Sigmoid colon (tissue), 7 donors: Measurements from ENCODE around the gene C1QTNF6. TPM values are rescaled to one million over a fixed set of nuclear protein-coding genes. Genes with fewer than 3 reads are reported as not detected.

Source experiments
- DNase-seq: peaks from one replicate; pipeline ENCODE4 v3.0.0-alpha.2; 2019
- H3K27ac ChIP-seq, 4 donors: fragments of 200-600 bp; sonication (generic); one replicate each; pipeline ENCODE4 v1.5.1; 2016 to 2019; ENCODE audit warnings: mild to moderate bottlenecking in 1 of 4
- H3K27me3 ChIP-seq, 3 donors: fragments of 200-600 bp; sonication (generic); one replicate each; pipeline ENCODE4 v1.5.1; 2019; ENCODE audit warnings: mild to moderate bottlenecking in 1 of 3
- H3K36me3 ChIP-seq, 4 donors: fragments of 200-600 bp; sonication (generic); one replicate each; pipeline ENCODE4 v1.5.1; 2016 to 2019
- H3K4me1 ChIP-seq, 4 donors: fragments of 200-600 bp; sonication (generic); one replicate each; pipeline ENCODE4 v1.5.1; 2017 to 2019
- H3K4me3 ChIP-seq, 4 donors: fragments of 200-600 bp; sonication (generic); one replicate each; pipeline ENCODE4 v1.5.1; 2017 to 2019; ENCODE audit warnings: mild to moderate bottlenecking in 2 of 4, moderate library complexity in 1 of 4
- H3K9me3 ChIP-seq, 4 donors: fragments of 200-600 bp in 3 of 4; sonication (generic) in 3 of 4; one replicate each; pipeline versions ENCODE4 v1.5.1 to v1.6.1; 2013 to 2019
- EP300 ChIP-seq, 4 donors: sonication (generic); formaldehyde crosslinking; IDR thresholded peaks; one replicate each; pipeline ENCODE4 v1.6.1; 2017; ENCODE audit warnings: antibody characterized with exemption in 4 of 4
- POLR2A ChIP-seq, 2 donors: fragments of 450-650 bp; IDR thresholded peaks; one replicate each; pipeline ENCODE4 v1.6.1; 2016; ENCODE audit warnings: antibody characterized with exemption in 2 of 2, mild to moderate bottlenecking in 2 of 2, moderate library complexity in 2 of 2
- POLR2AphosphoS5 ChIP-seq, 4 donors: sonication (generic); formaldehyde crosslinking; IDR thresholded peaks; one replicate each; pipeline ENCODE4 v1.6.1; 2017; ENCODE audit warnings: antibody characterized with exemption in 4 of 4
- WGBS, 2 donors: extraction: QIAGEN DNeasy Blood & Tissue Kit; methylation state at CpG; one replicate each; pipeline ENCODE4 v1.1.7; 2013; 5-methylcytosine and 5-hydroxymethylcytosine counted together
- intact Hi-C: fragments of 100-400 bp; cut with DNase I; formaldehyde crosslinking; loops from one replicate; pipeline ENCODE4 v1.15.1; 2023
- polyA plus RNA-seq, 3 donors: library from polyadenylated mRNA; stranded (reverse); fragments of 200-250 nt; gene quantifications; one replicate each; pipeline ENCODE4 v1.2.3, GENCODE V29; 2013
- total RNA-seq, 4 donors: library from RNA; depleted of rRNA; stranded (reverse); fragments of >200 nt; gene quantifications; one replicate each; pipeline ENCODE4 v1.1.0, GENCODE V29; 2016
- TF ChIP-seq, protein P1 (sequence below), 4 experiments: fragments of 450-650 bp in 3 of 4; fragments of 200-600 bp in 1 of 4; IDR thresholded peaks; one replicate each; pipeline ENCODE4 v1.5.1; 2016 to 2019; ENCODE audit warnings: antibody characterized with exemption in 4 of 4, mild to moderate bottlenecking in 3 of 4, moderate library complexity in 2 of 4
- donor health status: healthy with polysubstance abuse.
- donor health status: Bipolar disorder and iron deficiency.
- donor health status: healthy.

C1QTNF6 gene
- total and polyA plus RNA-seq, 7 donors: 1.1 to 12.1 (median 1.8) TPM

DNA sequence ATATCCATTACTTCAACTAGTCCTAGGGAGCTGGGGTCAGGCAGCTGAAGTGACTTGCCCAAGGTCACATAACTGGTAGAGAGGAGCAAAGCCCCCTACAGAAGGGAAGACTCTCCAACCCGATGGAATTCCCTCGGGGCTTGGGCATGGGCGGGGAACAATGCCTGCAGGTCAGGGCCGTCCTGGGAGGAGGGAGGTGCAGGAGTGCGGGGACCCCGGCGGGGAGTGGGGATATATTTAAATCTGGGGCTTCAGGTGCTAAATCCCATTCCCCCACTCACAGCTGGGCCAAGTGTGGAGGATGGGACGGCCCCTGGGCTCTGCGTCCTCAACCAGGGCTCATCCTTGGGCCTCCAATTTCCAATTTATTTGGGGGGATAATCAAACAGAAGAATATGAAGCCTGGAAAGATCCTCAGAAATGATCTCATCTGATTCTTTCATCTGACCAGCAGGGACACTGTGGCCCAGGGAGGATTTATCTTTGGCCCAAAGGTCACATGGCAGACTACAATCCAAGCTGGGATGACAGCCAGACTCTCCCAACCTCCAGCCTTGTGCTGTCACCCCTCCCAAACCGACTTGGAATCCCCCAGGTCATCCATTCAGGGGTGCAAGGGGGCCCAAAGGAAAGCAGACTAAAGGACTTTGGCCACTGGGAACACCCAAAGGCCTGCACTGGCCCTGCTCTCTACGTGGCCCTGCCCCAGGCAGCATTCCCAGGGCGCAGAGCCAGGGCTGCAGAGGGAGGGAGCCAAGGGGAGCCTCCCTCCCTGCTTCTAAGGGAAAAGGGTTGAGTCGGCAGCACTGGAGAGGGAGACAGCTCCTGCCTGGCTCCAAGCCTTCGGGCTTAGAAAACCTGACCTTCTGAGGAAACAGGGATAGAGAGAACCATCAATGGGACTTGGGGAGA, 8.7 kb upstream of the C1QTNF6 start:
- H3K27me3 ChIP-seq: no peaks in the 10 kb centered on the region
- TF ChIP-seq POLR2AphosphoS5 (IDR thresholded peaks at IDR 0.05): peak; percentile 24 to 64 (median 52)
- TF ChIP-seq, protein P1, sequence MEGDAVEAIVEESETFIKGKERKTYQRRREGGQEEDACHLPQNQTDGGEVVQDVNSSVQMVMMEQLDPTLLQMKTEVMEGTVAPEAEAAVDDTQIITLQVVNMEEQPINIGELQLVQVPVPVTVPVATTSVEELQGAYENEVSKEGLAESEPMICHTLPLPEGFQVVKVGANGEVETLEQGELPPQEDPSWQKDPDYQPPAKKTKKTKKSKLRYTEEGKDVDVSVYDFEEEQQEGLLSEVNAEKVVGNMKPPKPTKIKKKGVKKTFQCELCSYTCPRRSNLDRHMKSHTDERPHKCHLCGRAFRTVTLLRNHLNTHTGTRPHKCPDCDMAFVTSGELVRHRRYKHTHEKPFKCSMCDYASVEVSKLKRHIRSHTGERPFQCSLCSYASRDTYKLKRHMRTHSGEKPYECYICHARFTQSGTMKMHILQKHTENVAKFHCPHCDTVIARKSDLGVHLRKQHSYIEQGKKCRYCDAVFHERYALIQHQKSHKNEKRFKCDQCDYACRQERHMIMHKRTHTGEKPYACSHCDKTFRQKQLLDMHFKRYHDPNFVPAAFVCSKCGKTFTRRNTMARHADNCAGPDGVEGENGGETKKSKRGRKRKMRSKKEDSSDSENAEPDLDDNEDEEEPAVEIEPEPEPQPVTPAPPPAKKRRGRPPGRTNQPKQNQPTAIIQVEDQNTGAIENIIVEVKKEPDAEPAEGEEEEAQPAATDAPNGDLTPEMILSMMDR (IDR thresholded peaks at IDR 0.05): peak in 2 of 4 experiments; percentile 23 to 25
- TF ChIP-seq EP300 (IDR thresholded peaks at IDR 0.05): no peak
- no peaks in the 10 kb centered on the region for H3K36me3 ChIP-seq
- peak; percentile 95 for DNase-seq
- H3K27ac ChIP-seq: peak overlapping the region; percentile 91 to 97 (median 94)
- H3K9me3 ChIP-seq: no peaks in the 10 kb centered on the region
- WGBS, 2 donors: 25 to 65% methylated on average over 14 of the region's 14 CpGs
- H3K4me1 ChIP-seq: peaks cover 0 to 45% (median 35%) of the 10 kb centered on the region in 4 donors
- H3K4me3 ChIP-seq: no peak overlapping the region
- intact Hi-C loops: loop anchor here (5.0 kb wide), 3 partner anchors 119 to 546 kb away; no protein-coding TSS in a partner anchor

DNA sequence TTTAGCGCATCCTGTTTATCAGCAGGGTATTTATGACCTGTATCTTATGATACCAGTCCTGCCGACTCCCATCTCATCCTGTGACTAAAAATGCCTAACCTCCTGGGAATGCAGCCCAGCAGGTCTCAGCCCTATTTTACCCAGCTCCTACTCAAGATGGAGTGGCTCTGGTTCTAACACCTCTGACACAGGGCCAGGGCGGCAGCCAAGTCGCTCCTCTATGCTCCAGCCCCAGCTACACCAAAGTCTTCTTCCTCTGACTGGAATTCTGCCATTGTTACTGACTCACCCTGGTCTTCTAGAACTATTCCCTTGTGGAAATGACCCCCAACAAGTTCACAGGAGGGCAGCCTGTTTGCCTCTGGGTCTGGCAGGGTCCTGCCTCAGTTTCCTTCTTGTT, 7.9 kb upstream of the C1QTNF6 start:
- peaks cover 0 to 45% (median 35%) of the 10 kb centered on the region in 4 donors for H3K4me1 ChIP-seq
- H3K4me3 ChIP-seq: no peak overlapping the region
- 76 to 85% methylated on average over 4 of the region's 4 CpGs for WGBS, 2 donors
- H3K36me3 ChIP-seq: no peaks in the 10 kb centered on the region
- H3K27ac ChIP-seq: peak overlapping the region; percentile 91 to 97 (median 94)
- TF ChIP-seq, protein P1 (IDR thresholded peaks at IDR 0.05): no peak
- no peak for TF ChIP-seq EP300 (IDR thresholded peaks at IDR 0.05)
- no peak for TF ChIP-seq POLR2A (IDR thresholded peaks at IDR 0.05)
- no peak for TF ChIP-seq POLR2AphosphoS5 (IDR thresholded peaks at IDR 0.05)
- no peak for DNase-seq
- intact Hi-C loops: loop anchor here (5.0 kb wide), 3 partner anchors 119 to 546 kb away; no protein-coding TSS in a partner anchor
- H3K9me3 ChIP-seq: no peaks in the 10 kb centered on the region
- no peaks in the 10 kb centered on the region for H3K27me3 ChIP-seq

DNA sequence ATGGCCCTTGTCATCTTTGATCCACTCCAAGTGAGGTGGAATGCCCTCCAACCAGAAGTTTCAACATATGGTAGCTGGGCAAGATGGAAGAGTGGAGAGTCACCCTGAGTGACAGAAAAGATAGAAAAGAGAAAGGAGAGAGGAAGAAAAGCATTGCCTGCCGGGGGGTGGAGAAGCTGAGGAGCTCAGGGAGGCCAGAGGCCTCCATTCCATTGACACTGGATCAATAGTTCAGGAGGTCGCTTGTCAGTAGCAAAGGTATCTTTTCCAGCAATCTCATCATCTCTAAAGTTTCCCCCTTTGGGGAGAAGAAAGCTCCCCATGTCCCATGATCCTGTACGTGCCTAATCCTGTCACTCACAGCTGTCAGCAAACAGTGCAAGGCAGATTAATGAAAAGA, 6.7 kb upstream of the C1QTNF6 start:
- intact Hi-C loops: loop anchor here (5.0 kb wide), 3 partner anchors 117 to 548 kb away; no protein-coding TSS in a partner anchor
- peaks cover 0 to 43% (median 36%) of the 10 kb centered on the region in 4 donors for H3K4me1 ChIP-seq
- no peak overlapping the region for H3K4me3 ChIP-seq
- TF ChIP-seq, protein P1 (IDR thresholded peaks at IDR 0.05): no peak
- no peak for TF ChIP-seq EP300 (IDR thresholded peaks at IDR 0.05)
- no peak for TF ChIP-seq POLR2AphosphoS5 (IDR thresholded peaks at IDR 0.05)
- no peak for TF ChIP-seq POLR2A (IDR thresholded peaks at IDR 0.05)
- 90% methylated on average over 3 of the region's 3 CpGs for WGBS, 2 donors
- H3K27ac ChIP-seq: peak overlapping the region in 1 of 4 donors; percentile 14
- no peaks in the 10 kb centered on the region for H3K9me3 ChIP-seq
- H3K36me3 ChIP-seq: no peaks in the 10 kb centered on the region
- no peaks in the 10 kb centered on the region for H3K27me3 ChIP-seq
- no peak for DNase-seq

DNA sequence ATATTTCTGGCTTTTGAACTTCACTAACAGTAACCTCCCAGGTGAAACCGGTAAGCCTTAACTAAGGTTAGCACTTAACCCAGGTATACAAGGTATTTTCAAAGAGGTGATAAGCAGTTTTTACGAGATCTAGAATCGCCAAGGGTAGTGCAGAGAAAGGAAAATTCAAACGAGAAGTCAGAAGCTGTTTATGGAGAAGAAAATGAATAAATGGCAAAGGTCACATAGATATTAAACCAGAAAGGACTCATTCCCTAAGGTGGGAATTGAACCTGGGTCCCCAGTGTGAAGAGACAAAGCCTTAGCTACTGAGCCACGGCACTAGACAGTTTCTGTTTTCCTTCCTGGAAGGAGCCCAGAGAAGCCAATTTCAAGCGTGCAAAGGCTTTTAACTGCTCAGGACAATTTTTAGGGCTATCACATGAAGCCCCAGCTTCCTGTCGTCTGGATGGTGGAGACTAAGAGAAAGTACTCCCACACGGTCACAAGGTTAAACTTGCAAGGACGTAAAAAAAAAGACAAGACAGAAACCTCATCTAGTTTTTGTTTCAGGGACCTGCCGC, 5.7 kb upstream of the C1QTNF6 start:
- peak; percentile 52 for DNase-seq
- H3K36me3 ChIP-seq: no peaks in the 10 kb centered on the region
- no peaks in the 10 kb centered on the region for H3K9me3 ChIP-seq
- intact Hi-C loops: no loop called here
- peak overlapping the region in 3 of 4 donors; percentile 14 to 30 (median 25) for H3K27ac ChIP-seq
- 15 to 33% methylated on average over 10 of the region's 10 CpGs for WGBS, 2 donors
- peaks cover 0 to 48% (median 37%) of the 10 kb centered on the region in 4 donors for H3K4me1 ChIP-seq
- H3K27me3 ChIP-seq: no peaks in the 10 kb centered on the region
- no peak overlapping the region for H3K4me3 ChIP-seq
- TF ChIP-seq POLR2AphosphoS5 (IDR thresholded peaks at IDR 0.05) (peak in 1 of 4 donors; percentile 14), EP300 (IDR thresholded peaks at IDR 0.05) (no peak)

DNA sequence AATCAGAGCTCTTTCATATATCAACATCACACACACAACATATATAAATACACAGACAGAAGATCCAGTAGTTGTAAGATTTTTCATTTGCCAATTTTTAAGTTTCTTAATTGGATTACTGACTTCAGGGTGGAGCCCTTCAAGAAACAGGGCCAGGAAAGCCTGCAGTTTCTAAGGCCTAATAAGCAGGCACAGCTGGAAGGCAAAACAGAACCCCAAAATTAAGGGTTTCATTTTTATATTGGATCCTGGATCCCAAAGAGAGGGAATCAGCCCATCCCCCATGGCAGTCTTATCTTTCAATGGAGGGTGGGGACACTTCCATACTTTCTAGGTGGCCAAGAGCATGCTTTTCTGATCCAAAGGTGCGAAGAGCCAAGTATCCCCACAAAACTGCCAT, 4.7 kb upstream of the C1QTNF6 start:
- Histone ChIP-seq H3K4me3 (no peak overlapping the region), H3K27ac (peak overlapping the region in 2 of 4 donors; percentile 14 to 25), H3K27me3 (no peaks in the 10 kb centered on the region), H3K36me3 (no peaks in the 10 kb centered on the region), H3K4me1 (peaks cover 0 to 51% (median 39%) of the 10 kb centered on the region in 4 donors), H3K9me3 (no peaks in the 10 kb centered on the region)
- TF ChIP-seq, protein P1 (IDR thresholded peaks at IDR 0.05): no peak
- TF ChIP-seq POLR2A (IDR thresholded peaks at IDR 0.05): no peak
- no peak for TF ChIP-seq EP300 (IDR thresholded peaks at IDR 0.05)
- no peak for TF ChIP-seq POLR2AphosphoS5 (IDR thresholded peaks at IDR 0.05)
- intact Hi-C loops: no loop called here
- no peak for DNase-seq
- 91 to 100% methylated on average over 1 of the region's 1 CpG for WGBS, 2 donors
